Measurements from ENCODE around the gene ARF6. TPM values are rescaled to one million over a fixed set of nuclear protein-coding genes. Genes with fewer than 3 reads are reported as not detected.

Gene ARF6
- total RNA-seq, 1 experiment from 2014 or later: 88.8 TPM

GRCh38 chr14:49862089-49862673 lies 30.7 kb upstream of the ARF6 start:
- CTCF ChIA-PET: interaction anchor here (0.7 to 4.6 kb wide), 25 partner anchors 9 to 448 kb away, joined by 3 to 76 read pairs (median 4); partner anchors contain the start of genes NEMF and RPS29
- intact Hi-C loops (cut with micrococcal nuclease): loop anchor here (2.0 to 10.0 kb wide), 4 partner anchors 141 to 670 kb away; partner anchors contain the start of genes DMAC2L, L2HGDH, MAP4K5 and SOS2
- peak overlapping the region; percentile 74 for H3K27ac ChIP-seq (ENCODE audit: low read depth, low read length)
- peak overlapping the region; percentile 77 for H3K9ac ChIP-seq (ENCODE audit: low read length)
- no TSS peak for BruUV-seq (replicated peaks)
- POLR2A ChIA-PET: interaction anchor here (0.6 to 1.9 kb wide), 16 partner anchors 9 to 535 kb away, joined by 3 to 8 read pairs (median 3); partner anchors contain the start of genes ARF6, CDKL1, DNAAF2 and MGAT2
- no peaks in the 10 kb centered on the region for H3K36me3 ChIP-seq (ENCODE audit: control insufficient read depth in 1 of 2, insufficient read depth in 2 of 2, low read length in 2 of 2)
- TF ChIP-seq RAD21 (IDR thresholded peaks at IDR 0.05; ENCODE audit: low read depth) (peak; percentile 64), EGR1 (IDR thresholded peaks at IDR 0.05; ENCODE audit: low read depth) (peak; percentile 13; the same call in 1 of the 2 replicates), CTCF (IDR thresholded peaks at IDR 0.05 in 2 of 3, conservative IDR thresholded peaks at IDR 0.05 in 1 of 3; ENCODE audit: borderline replicate concordance in 1 of 3, insufficient read depth in 1 of 3, low read depth in 2 of 3, low read length in 2 of 3) (peak; percentile 100), CBX3 (IDR thresholded peaks at IDR 0.05; ENCODE audit: low read depth) (peak; percentile 57), YY1 (IDR thresholded peaks at IDR 0.05; ENCODE audit: extremely low read depth, insufficient replicate concordance, low read depth, low read length) (peak; percentile 95), ZFX (IDR thresholded peaks at IDR 0.05) (no peak), TCF7L2 (IDR thresholded peaks at IDR 0.05; ENCODE audit: borderline replicate concordance, extremely low read depth, insufficient read depth, insufficient read length) (no peak), FOSL1 (IDR thresholded peaks at IDR 0.05; ENCODE audit: low read depth) (no peak), SP1 (IDR thresholded peaks at IDR 0.05; ENCODE audit: low read depth) (peak; percentile 20; the same call in 1 of the 2 replicates), ELF1 (IDR thresholded peaks at IDR 0.05; ENCODE audit: borderline replicate concordance, low read depth) (no peak), CEBPB (IDR thresholded peaks at IDR 0.05; ENCODE audit: low read depth) (no peak; the same call in 1 of the 2 replicates), JUND (IDR thresholded peaks at IDR 0.05) (0 out of 2 replicates have a peak, but pooled peaks have one; percentile 5), ZNF274 (IDR thresholded peaks at IDR 0.05; ENCODE audit: low read depth, low read length) (no peak), POLR2A (IDR thresholded peaks at IDR 0.05; ENCODE audit: borderline replicate concordance, extremely low read depth, insufficient read depth, insufficient read length) (no peak), EZH2phosphoT487 (IDR thresholded peaks at IDR 0.05; ENCODE audit: borderline replicate concordance) (no peak), POLR2AphosphoS5 (IDR thresholded peaks at IDR 0.05; ENCODE audit: low read depth, low read length) (0 out of 2 replicates have a peak, but pooled peaks have one; percentile 26)
- TF ChIP-seq, protein P1, sequence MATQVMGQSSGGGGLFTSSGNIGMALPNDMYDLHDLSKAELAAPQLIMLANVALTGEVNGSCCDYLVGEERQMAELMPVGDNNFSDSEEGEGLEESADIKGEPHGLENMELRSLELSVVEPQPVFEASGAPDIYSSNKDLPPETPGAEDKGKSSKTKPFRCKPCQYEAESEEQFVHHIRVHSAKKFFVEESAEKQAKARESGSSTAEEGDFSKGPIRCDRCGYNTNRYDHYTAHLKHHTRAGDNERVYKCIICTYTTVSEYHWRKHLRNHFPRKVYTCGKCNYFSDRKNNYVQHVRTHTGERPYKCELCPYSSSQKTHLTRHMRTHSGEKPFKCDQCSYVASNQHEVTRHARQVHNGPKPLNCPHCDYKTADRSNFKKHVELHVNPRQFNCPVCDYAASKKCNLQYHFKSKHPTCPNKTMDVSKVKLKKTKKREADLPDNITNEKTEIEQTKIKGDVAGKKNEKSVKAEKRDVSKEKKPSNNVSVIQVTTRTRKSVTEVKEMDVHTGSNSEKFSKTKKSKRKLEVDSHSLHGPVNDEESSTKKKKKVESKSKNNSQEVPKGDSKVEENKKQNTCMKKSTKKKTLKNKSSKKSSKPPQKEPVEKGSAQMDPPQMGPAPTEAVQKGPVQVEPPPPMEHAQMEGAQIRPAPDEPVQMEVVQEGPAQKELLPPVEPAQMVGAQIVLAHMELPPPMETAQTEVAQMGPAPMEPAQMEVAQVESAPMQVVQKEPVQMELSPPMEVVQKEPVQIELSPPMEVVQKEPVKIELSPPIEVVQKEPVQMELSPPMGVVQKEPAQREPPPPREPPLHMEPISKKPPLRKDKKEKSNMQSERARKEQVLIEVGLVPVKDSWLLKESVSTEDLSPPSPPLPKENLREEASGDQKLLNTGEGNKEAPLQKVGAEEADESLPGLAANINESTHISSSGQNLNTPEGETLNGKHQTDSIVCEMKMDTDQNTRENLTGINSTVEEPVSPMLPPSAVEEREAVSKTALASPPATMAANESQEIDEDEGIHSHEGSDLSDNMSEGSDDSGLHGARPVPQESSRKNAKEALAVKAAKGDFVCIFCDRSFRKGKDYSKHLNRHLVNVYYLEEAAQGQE (IDR thresholded peaks at IDR 0.05; ENCODE audit: low read depth): no peak
- TF ChIP-seq, protein P2, sequence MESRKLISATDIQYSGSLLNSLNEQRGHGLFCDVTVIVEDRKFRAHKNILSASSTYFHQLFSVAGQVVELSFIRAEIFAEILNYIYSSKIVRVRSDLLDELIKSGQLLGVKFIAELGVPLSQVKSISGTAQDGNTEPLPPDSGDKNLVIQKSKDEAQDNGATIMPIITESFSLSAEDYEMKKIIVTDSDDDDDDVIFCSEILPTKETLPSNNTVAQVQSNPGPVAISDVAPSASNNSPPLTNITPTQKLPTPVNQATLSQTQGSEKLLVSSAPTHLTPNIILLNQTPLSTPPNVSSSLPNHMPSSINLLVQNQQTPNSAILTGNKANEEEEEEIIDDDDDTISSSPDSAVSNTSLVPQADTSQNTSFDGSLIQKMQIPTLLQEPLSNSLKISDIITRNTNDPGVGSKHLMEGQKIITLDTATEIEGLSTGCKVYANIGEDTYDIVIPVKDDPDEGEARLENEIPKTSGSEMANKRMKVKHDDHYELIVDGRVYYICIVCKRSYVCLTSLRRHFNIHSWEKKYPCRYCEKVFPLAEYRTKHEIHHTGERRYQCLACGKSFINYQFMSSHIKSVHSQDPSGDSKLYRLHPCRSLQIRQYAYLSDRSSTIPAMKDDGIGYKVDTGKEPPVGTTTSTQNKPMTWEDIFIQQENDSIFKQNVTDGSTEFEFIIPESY (IDR thresholded peaks at IDR 0.05; ENCODE audit: extremely low read depth, insufficient replicate concordance, low read length): no peak
- no peaks in the 10 kb centered on the region for H4K20me1 ChIP-seq (ENCODE audit: insufficient read depth)
- H3K27me3 ChIP-seq (ENCODE audit: insufficient read depth, low read length): no peaks in the 10 kb centered on the region
- H3K79me2 ChIP-seq (ENCODE audit: insufficient read depth, low read length): no peaks in the 10 kb centered on the region
- H2AFZ ChIP-seq (ENCODE audit: low read depth, low read length, poor library complexity, severe bottlenecking): peak overlapping the region; percentile 100
- ATAC-seq: peak; percentile 63
- no peaks in the 10 kb centered on the region for H3K9me3 ChIP-seq (ENCODE audit: control insufficient read depth in 1 of 2, insufficient read depth in 1 of 2, low read depth in 1 of 2, low read length in 2 of 2)
- H3K4me2 ChIP-seq (ENCODE audit: low read length): peak overlapping the region; percentile 98
- RAD21 ChIA-PET (ENCODE audit: low non-redundant PET in 1 of 2, low total read pairs in 2 of 2, uncharacterized antibody in 2 of 2, unreplicated experiment in 2 of 2): interaction anchor here in 1 of 2 experiments (1.1 kb wide), 1 partner anchor 18 kb away, joined by 4 read pairs; no protein-coding TSS in a partner anchor
- H3K4me3 ChIP-seq (replicated peaks in 1 of 2; ENCODE audit: low read depth in 1 of 2, low read length in 2 of 2): peak overlapping the region; percentile 77 to 80
- DNase-seq (ENCODE audit: low read depth, low spot score): peak; percentile 82
- H3K4me1 ChIP-seq (ENCODE audit: control insufficient read depth in 1 of 2, insufficient read depth in 2 of 2, low read length in 2 of 2): peaks cover 9 to 41% of the 10 kb centered on the region in 2 experiments; a peak in 3 of 4 replicates
- no peaks in the 10 kb centered on the region for H3K9me2 ChIP-seq (ENCODE audit: insufficient read depth)

Data from HCT116 (cell line).